ENCODE measurements around the gene KCNQ1OT1. TPM values are rescaled to one million over a fixed set of nuclear protein-coding genes. Genes with fewer than 3 reads are reported as not detected.

The KCNQ1OT1 gene
- total and polyA plus RNA-seq, 2 of the 4 experiments (the other 2 are of a cell fraction): 0.14 to 2.0 TPM

DNA sequence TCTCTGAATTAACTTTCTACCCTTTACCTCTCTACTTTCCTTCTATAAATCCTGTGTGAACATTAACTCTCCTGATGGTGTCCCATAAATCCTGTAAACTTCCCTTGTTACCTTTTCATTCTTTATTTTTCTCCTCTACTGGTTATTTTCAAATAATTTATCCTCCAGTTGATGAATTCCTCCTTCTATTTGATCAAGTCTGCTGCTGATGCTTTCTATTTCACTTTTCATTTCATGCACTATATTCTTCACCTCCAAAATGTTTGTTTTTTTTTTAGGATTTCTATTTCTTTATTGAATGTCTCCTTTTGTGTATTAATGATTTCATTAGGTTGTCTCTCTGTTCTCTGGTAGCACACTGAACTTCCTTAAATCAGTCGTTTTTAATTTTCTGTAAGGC lies 68.6 kb downstream of the KCNQ1OT1 start:
- BruUV-seq (replicated peaks): no TSS peak
- intact Hi-C loops (cut with micrococcal nuclease): no loop called here
- H3K36me3 ChIP-seq (ENCODE audit: control insufficient read depth, insufficient read depth, low read length): no peaks in the 10 kb centered on the region
- no peaks in the 10 kb centered on the region; the same call in 1 of the 2 replicates for H3K27me3 ChIP-seq (ENCODE audit: control insufficient read depth, insufficient read depth, low read length)
- H3K9me3 ChIP-seq (ENCODE audit: control insufficient read depth, insufficient read depth, low read length): peaks cover 30% of the 10 kb centered on the region
- no peak overlapping the region for H2AK9ac ChIP-seq (replicated peaks; ENCODE audit: low read depth, low read length, poor library complexity)
- no peak for TF ChIP-seq MXI1 (IDR thresholded peaks at IDR 0.05; ENCODE audit: borderline replicate concordance, low read depth, low read length)
- TF ChIP-seq, protein P1, sequence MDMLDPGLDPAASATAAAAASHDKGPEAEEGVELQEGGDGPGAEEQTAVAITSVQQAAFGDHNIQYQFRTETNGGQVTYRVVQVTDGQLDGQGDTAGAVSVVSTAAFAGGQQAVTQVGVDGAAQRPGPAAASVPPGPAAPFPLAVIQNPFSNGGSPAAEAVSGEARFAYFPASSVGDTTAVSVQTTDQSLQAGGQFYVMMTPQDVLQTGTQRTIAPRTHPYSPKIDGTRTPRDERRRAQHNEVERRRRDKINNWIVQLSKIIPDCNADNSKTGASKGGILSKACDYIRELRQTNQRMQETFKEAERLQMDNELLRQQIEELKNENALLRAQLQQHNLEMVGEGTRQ (IDR thresholded peaks at IDR 0.05; ENCODE audit: low read depth, low read length): no peak
- no peak for TF ChIP-seq MAFK (IDR thresholded peaks at IDR 0.05; ENCODE audit: low read depth, low read length)
- TF ChIP-seq BHLHE40 (IDR thresholded peaks at IDR 0.05; ENCODE audit: low read depth, low read length): no peak
- TF ChIP-seq POLR2A (IDR thresholded peaks at IDR 0.05; ENCODE audit: low read depth, low read length): no peak
- no peak for TF ChIP-seq FOS (IDR thresholded peaks at IDR 0.05; ENCODE audit: low read depth, low read length)
- no peak for TF ChIP-seq CHD1 (IDR thresholded peaks at IDR 0.05; ENCODE audit: low read depth, low read length)
- no peak for TF ChIP-seq CEBPB (IDR thresholded peaks at IDR 0.05; ENCODE audit: low read depth, low read length)
- TF ChIP-seq MAZ (IDR thresholded peaks at IDR 0.05; ENCODE audit: borderline replicate concordance, low read depth, low read length): no peak
- TF ChIP-seq, protein P2, sequence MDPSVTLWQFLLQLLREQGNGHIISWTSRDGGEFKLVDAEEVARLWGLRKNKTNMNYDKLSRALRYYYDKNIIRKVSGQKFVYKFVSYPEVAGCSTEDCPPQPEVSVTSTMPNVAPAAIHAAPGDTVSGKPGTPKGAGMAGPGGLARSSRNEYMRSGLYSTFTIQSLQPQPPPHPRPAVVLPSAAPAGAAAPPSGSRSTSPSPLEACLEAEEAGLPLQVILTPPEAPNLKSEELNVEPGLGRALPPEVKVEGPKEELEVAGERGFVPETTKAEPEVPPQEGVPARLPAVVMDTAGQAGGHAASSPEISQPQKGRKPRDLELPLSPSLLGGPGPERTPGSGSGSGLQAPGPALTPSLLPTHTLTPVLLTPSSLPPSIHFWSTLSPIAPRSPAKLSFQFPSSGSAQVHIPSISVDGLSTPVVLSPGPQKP (IDR thresholded peaks at IDR 0.05; ENCODE audit: borderline replicate concordance, low read depth, low read length): no peak
- TF ChIP-seq NFE2L2 (IDR thresholded peaks at IDR 0.05; ENCODE audit: low read depth, low read length): no peak
- no peak for TF ChIP-seq SMC3 (IDR thresholded peaks at IDR 0.05; ENCODE audit: low read depth, low read length)
- TF ChIP-seq, protein P3, sequence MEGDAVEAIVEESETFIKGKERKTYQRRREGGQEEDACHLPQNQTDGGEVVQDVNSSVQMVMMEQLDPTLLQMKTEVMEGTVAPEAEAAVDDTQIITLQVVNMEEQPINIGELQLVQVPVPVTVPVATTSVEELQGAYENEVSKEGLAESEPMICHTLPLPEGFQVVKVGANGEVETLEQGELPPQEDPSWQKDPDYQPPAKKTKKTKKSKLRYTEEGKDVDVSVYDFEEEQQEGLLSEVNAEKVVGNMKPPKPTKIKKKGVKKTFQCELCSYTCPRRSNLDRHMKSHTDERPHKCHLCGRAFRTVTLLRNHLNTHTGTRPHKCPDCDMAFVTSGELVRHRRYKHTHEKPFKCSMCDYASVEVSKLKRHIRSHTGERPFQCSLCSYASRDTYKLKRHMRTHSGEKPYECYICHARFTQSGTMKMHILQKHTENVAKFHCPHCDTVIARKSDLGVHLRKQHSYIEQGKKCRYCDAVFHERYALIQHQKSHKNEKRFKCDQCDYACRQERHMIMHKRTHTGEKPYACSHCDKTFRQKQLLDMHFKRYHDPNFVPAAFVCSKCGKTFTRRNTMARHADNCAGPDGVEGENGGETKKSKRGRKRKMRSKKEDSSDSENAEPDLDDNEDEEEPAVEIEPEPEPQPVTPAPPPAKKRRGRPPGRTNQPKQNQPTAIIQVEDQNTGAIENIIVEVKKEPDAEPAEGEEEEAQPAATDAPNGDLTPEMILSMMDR (conservative IDR thresholded peaks at IDR 0.05; ENCODE audit: low read depth, low read length): no peak
- TF ChIP-seq RAD21 (IDR thresholded peaks at IDR 0.05; ENCODE audit: low read length): no peak
- TF ChIP-seq RFX5 (IDR thresholded peaks at IDR 0.05; ENCODE audit: low read depth, low read length): no peak
- no peak overlapping the region for H3K4me2 ChIP-seq (ENCODE audit: low read depth, low read length)
- no peak overlapping the region for H2BK120ac ChIP-seq (ENCODE audit: low read depth, low read length)
- H3K23ac ChIP-seq (ENCODE audit: low read depth, low read length): no peak overlapping the region
- H4K8ac ChIP-seq (ENCODE audit: low read depth in 2 of 2, low read length in 2 of 2): no peak overlapping the region
- no peak overlapping the region for H3K4ac ChIP-seq (ENCODE audit: low read depth, low read length)
- ChIA-PET CTCF (no interaction called here), POLR2A (ENCODE audit: unreplicated experiment) (no interaction called here)
- H3K9me1 ChIP-seq (ENCODE audit: insufficient read depth, low read length): no peaks in the 10 kb centered on the region
- no peak overlapping the region for H3K9ac ChIP-seq (ENCODE audit: low read depth, low read length)
- in situ Hi-C loops (cut with MboI; ENCODE audit: low sequenced_read_pairs): no loop called here
- WGBS, 2 experiments (ENCODE audit: extremely low coverage in 2 of 2, insufficient read length in 1 of 2): no CpG with 5 or more reads among the region's 1 CpG
- H2AFZ ChIP-seq (replicated peaks; ENCODE audit: low read length, poor library complexity): no peak overlapping the region
- H3K18ac ChIP-seq (ENCODE audit: low read depth, low read length): no peak overlapping the region
- no peak overlapping the region for H4K5ac ChIP-seq (ENCODE audit: low read depth, low read length)
- H4K20me1 ChIP-seq (ENCODE audit: insufficient read depth, low read length): no peaks in the 10 kb centered on the region
- no peak overlapping the region for H2BK5ac ChIP-seq (ENCODE audit: low read depth, low read length, poor library complexity, severe bottlenecking)
- H2AK5ac ChIP-seq (ENCODE audit: low read depth, low read length): no peak overlapping the region
- H2BK20ac ChIP-seq (ENCODE audit: low read depth, low read length): no peak overlapping the region
- no peaks in the 10 kb centered on the region for H3K79me1 ChIP-seq (ENCODE audit: low read depth in 1 of 2, low read length in 2 of 2)
- dilution Hi-C loops (cut with HindIII; ENCODE audit: low sequenced_read_pairs, unreplicated experiment): no loop called here
- H3K14ac ChIP-seq (replicated peaks; ENCODE audit: low read depth, low read length): no peak overlapping the region
- DNase-seq (no peak), ATAC-seq (ENCODE audit: low read depth) (no peak)
- H3K4me1 ChIP-seq (ENCODE audit: control insufficient read depth, insufficient read depth, low read length): no peaks in the 10 kb centered on the region
- H3K56ac ChIP-seq (ENCODE audit: extremely low read depth, insufficient read depth, low read length): no peak overlapping the region
- H2BK15ac ChIP-seq (ENCODE audit: low read depth, low read length): no peak overlapping the region
- no peak overlapping the region for H3K4me3 ChIP-seq (ENCODE audit: insufficient read depth, low read depth, low read length)
- H3K27ac ChIP-seq (ENCODE audit: insufficient read depth, low read length): no peak overlapping the region
- H4K91ac ChIP-seq (ENCODE audit: insufficient read depth, low read depth, low read length): no peak overlapping the region
